NCI-H2196 treated with DMSO at 0.1 percent for 48 hours (cell line): ENCODE data around the gene GNAS-AS1.

ENCODE experiments used
- DNase-seq: peaks from one replicate; lab custom pipeline; 2025; ENCODE audit not compliant: unreplicated experiment; lab: John Stamatoyannopoulos, UW

Gene GNAS-AS1

DNA sequence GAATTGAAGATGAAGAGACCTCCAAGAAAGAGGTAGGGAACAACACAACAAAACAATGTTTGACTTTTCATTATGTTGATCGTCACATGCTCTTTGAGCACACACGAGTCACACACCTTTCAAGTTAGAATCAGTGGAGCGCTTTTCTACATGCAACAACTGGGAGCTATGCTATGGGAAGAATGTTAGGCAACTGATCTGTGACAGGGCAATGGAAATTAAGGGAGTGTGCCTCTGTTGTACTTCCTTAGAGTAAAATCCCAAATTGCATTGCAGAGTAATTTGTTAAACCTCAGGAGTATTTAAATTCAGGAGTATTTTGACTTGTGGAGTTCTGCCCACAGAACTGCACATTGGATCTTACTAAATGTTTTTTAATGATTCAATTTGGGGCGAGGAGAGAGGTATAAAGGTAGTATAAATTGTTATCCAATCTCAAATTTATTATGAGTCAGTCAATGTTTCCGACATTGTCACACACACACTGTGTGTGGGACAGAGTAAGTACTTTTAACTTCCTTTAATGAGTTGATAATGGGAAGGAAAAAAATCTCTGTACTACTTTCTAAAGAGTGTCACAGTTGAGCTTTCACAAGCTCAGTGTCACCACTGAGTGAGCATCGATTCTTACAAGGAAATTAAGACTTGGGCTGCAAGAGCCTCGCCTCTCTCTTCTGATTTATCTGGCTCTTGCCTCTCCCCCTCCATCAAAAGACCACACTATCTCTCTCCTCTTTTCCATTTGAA lies 12.5 kb upstream of the GNAS-AS1 start:
- DNase-seq: no peak

DNA sequence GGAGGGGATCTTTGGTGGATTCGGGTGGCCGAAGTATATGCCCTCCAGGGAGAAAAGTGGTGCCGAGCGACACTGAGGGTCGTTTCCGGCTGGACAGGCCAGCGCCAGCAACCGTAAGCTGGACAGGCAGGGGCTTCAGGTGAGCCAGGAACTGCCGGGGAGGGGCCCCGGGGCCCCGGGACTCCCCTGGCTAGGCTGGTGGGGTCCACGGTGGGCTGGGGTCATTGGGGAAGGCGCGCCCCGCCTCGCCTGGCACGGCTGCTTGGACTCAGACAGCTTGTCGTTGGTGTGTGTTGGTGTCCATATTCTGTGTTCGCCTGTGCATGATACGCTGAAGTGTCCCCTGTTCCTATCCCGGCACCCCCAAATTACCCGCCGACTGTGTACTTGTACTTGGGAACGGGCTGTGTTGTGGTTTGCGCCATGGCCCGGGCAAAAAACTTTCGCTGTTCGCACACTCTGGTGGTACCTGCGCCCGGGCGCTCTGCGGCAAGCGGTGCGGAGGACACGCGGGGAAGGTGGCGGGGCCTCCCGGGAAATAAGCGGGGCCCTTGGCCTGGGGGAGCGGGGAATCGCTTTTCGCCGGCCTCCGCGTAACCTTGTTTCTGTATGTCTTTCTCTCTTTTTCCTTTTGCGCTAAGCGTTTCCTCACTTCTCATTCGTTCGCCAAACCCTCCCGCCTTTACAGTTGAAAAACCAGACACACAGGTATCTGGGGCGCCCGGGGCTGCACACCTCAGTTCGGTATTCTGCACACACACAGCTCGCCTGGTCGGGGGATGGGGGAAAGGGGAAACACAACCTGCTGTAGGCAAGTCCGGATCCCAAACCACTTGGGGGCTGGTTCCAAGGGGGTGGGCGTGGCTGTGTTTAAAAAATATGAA lies 5.0 kb upstream of the GNAS-AS1 start:
- DNase-seq: no peak

DNA sequence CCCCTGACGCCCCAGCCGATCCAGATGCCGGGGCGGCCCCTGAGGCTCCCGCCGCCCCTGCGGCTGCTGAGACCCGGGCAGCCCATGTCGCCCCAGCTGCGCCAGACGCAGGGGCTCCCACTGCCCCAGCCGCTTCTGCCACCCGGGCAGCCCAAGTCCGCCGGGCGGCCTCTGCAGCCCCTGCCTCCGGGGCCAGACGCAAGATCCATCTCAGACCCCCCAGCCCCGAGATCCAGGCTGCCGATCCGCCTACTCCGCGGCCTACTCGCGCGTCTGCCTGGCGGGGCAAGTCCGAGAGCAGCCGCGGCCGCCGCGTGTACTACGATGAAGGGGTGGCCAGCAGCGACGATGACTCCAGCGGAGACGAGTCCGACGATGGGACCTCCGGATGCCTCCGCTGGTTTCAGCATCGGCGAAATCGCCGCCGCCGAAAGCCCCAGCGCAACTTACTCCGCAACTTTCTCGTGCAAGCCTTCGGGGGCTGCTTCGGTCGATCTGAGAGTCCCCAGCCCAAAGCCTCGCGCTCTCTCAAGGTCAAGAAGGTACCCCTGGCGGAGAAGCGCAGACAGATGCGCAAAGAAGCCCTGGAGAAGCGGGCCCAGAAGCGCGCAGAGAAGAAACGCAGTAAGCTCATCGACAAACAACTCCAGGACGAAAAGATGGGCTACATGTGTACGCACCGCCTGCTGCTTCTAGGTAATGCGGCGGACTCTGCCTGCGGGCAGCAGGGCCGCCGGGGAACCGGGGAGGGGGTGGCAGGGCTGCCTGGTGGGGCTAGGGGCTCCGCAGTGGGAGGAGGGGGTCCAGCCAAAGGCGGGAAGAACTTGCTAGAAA lies 4.2 kb upstream of the GNAS-AS1 start:
- no peak for DNase-seq

DNA sequence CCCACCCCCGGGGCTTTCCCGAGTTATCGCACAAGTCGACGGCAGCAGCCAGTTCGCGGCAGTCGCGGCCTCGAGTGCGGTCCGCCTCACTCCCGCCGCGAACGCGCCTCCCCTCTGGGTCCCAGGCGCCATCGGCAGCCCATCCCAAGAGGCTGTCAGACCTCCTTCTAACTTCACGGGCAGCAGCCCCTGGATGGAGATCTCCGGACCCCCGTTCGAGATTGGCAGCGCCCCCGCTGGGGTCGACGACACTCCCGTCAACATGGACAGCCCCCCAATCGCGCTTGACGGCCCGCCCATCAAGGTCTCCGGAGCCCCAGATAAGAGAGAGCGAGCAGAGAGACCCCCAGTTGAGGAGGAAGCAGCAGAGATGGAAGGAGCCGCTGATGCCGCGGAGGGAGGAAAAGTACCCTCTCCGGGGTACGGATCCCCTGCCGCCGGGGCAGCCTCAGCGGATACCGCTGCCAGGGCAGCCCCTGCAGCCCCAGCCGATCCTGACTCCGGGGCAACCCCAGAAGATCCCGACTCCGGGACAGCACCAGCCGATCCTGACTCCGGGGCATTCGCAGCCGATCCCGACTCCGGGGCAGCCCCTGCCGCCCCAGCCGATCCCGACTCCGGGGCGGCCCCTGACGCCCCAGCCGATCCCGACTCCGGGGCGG lies 3.4 kb upstream of the GNAS-AS1 start:
- DNase-seq: no peak

DNA sequence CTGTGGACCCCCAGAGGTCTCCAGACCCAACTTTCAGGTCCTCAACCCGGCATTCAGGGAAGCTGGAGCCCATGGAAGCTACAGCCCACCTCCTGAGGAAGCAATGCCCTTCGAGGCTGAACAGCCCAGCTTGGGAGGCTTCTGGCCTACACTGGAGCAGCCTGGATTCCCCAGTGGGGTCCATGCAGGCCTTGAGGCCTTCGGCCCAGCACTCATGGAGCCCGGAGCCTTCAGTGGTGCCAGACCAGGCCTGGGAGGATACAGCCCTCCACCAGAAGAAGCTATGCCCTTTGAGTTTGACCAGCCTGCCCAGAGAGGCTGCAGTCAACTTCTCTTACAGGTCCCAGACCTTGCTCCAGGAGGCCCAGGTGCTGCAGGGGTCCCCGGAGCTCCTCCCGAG lies 2.8 kb upstream of the GNAS-AS1 start:
- DNase-seq: no peak

DNA sequence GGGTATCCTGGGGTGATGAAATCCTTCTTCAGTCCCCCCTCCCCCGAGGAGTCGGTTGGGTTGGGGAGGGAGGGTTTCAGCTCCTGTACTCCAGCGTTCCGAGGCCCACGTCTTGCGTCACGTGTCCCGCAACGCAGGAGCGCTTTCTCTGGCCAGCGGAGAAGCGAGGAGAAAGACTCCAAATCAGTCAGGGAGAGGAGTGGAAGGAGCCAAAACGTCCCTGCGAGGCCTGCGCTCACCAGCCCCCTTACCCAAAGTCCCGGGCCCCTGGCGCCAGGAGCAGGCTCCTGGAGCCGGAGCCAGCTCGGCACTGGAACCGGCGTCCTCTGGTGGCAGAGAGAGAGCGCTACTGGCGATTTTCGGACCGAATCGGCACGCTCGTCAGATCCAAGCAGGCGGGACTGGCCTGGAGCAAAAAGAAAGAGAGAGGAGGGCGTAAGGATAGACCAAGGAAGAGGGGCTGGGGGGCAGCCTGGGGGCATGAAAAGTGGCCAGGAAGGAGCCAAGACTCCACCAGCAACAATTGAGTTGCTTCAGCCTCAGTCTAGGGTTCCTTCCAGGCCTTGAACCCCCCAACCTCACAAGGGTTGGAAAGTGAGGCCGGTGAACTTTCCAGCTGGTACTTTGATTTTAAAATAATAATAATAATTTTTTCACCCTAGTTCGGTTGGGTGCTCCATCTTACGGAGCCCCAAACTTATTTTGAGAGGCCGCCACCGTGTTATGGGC lies 2.0 kb upstream of the GNAS-AS1 start, which contains the start of gene GNAS:
TSS of gene GNAS (plus strand) at position 174 of the 729 bp plus-strand sequence.
- no peak for DNase-seq

DNA sequence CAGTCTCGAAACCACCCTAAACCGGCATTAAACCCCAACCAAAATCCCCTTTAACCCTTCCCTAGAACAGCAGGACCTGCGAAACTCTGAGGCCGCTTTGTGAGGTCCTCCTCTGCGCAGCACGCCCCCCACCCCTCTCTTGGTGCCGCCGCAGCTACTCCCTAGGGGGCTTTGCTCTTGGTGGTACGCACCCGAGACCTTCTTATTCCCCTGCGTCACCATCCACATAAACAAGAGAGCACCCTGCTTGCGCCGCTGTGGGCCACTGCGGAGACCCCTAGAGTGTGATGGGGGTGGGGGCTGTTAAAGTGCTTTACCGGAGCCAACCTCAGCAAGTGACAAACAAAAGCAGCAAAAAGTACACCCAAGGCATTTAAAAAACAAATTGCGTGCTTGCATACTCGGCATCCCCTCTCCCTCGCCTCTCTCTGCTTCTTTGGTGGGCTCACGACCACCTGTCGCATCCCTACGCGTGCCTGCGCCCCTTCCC lies 1.3 kb upstream of the GNAS-AS1 start:
- DNase-seq: no peak

DNA sequence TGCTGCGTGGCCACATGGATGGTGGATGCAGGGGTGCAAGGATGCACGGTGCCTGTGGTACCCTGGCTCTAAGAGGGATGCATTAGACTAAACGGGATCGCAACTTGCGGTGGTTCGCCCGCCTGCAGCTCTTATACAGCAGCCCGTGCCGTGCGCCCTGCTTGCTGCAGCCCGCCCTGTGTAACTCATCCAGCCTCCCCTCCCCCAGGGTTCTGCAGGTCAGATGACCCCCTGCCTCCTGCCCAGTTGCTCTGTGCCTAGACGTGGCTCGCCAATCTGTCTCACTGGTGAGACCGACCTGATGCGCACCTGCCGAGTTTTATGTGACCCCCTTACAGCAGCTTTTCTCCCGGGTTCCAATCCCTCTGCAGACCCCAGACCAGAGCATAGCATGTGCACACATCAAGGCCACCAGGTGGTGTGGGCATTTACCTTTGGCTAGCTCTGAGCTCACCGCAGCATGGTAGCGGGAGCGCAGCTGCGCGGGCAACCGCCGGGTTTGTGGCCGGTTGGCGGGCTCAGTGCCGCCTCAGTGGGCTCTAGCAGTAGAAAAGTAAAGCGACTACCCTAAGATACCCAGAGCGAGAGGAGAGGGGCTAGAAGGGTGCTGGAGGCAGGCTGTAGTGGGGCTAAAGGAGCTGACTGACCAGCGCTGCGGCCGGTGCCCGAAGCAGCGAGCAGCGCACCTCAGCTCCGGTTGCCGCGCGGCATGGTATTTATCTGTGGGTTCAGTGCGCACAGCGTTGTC lies 693 bp upstream of the GNAS-AS1 start:
- no peak for DNase-seq

DNA sequence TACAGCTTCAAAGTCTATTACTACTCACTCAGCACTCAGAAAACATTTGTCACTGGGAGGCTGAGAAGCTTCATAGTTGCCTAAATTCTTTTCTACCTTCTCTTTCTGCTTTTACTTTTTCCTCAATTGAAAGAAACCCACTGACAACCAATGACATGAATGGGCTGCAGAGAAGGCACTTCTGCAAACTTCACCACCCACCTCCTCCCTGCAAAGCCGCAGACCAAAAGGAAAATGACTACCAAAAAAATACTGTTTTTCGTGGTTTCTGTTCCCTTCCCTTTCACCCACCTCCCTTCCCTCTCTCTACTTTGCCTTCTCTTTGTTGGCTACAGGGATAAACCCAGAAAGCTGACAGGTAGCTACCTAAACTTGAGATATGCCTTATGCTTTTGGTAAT lies 3.2 kb downstream of the GNAS-AS1 start:
- no peak for DNase-seq

DNA sequence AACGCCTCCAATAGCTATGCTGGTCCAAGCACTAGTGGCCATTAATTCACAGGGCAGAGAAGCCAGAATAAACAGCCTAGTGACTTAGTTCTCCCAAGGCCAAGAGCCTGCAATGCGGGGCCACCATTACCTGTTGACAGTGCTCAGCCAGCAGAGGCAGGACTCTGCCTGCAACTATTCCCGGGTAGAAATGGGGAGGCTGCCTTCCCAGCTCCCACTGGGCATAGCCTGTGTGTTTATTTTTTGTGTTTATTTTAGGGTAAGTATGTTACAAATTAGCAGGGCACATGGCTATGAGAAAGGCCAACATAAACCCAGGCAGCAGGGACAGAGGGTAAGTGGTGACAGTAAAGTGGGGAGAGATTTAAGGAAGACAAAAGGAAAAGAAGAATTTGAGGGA lies 5.0 kb downstream of the GNAS-AS1 start:
- no peak for DNase-seq

DNA sequence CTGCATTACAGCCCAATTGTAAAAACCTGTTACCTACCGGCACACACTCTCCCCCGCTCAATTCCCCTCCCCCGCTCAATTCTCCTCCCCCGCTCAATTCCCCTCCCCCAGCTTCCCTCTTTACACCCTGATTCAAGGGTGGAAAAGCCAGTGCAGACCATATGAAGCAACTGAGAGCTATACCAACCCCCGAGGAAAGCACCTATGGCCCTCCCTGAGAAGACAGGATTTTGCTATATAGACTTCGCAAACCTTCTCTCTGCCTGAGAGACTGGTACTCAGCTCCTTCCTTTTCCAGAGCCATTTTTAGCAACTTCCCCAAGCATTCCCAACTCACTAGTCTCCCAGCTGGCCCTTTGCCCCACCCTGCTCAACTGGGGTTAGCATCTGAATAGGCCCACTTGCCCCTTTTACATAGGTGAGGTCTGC lies 7.6 kb downstream of the GNAS-AS1 start:
- DNase-seq: no peak

DNA sequence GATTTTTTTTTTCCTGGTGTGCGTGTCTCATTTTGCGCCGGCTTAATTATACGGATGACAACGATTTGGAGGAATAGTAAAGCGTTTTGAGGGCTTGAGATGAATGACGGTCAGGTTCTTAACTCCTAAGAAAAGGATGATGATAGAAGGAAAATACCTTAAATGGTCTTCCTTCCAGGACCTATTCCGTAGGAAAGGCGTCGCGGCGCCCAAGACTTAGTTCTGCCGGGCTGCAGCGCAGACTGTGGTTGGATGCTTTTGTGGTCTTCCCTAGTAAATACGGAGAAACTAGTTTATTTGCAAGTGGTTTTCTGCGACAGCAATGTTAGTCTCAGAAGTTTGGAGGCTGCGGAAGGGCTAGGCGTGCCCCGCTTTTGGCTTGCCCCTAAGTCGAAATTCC lies 8.4 kb downstream of the GNAS-AS1 start:
- no peak for DNase-seq

DNA sequence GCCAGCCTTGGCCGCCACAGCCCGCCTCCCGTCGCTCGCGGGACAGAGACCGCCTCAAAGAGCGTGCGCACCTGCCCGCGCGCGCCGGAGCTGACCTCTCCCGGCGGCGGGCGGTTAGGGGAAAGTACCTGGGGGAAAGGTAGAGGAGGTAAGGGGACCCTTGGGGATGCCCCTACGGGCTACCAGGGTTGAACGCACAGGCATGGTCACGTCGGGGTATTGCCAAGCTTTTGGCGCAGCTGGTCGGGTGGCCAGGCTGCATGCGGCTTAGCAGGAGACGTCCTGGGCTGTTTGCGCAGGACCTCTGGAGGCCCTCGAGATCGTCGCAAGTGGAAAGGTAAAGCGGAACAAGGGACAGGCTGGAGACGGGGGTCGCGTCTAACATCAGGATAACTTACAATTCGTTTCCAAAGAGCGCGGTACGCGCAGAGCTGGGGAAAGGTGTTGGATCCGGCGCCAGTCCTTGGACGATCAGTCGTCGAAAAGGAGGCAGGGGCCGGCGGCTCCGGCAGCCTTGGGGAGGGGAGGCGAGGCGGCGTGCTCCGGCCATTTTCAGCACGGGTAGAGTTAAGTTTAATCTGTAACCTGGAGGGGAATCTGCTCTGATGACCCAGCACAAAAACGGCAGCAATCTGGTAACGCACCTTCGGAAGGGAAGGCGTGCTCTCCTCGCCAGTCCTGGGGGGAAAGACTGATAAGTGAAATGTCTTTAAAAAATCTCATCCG lies 9.0 kb downstream of the GNAS-AS1 start:
- no peak for DNase-seq

DNA sequence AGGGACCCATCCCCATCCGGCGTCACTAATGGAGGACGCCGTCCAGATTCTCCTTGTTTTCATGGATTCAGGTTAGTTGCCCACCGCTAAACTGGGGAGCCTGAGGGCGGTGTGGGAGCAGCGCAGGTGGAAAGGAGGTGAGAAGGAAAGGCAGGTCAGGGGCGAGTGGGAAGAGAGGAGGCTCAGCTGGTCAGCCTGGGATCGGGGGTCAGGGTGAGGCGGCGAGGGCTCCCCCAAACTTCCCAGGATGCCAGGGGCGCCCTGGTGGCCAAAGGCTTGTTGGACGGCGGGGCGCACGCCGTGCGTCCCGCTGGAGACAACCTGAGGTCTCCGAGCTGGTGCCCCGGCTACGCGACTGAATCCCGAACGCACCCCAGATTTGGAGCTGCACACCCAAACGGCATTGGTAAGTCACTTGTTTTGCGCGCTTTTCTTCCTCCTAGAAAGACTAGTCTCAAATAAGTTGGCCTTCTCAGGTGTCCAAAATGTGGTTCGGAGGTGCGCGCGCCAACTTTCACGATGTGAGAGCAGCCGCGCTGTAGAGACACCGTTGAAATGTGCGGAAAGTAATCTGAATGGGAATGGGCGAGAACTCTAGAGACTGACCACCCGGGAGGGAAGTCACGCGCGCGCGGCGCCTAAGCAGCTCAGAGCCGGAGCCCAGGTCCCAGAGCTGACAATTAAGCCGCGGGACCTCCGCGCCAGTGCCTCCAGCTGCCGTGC lies 9.7 kb downstream of the GNAS-AS1 start:
- no peak for DNase-seq

DNA sequence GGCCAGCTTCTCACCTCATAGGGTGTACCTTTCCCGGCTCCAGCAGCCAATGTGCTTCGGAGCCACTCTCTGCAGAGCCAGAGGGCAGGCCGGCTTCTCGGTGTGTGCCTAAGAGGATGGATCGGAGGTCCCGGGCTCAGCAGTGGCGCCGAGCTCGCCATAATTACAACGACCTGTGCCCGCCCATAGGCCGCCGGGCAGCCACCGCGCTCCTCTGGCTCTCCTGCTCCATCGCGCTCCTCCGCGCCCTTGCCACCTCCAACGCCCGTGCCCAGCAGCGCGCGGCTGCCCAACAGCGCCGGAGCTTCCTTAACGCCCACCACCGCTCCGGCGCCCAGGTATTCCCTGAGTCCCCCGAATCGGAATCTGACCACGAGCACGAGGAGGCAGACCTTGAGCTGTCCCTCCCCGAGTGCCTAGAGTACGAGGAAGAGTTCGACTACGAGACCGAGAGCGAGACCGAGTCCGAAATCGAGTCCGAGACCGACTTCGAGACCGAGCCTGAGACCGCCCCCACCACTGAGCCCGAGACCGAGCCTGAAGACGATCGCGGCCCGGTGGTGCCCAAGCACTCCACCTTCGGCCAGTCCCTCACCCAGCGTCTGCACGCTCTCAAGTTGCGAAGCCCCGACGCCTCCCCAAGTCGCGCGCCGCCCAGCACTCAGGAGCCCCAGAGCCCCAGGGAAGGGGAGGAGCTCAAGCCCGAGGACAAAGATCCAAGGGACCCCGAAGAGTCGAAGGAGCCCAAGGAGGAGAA lies 10.5 kb downstream of the GNAS-AS1 start:
- DNase-seq: no peak

DNA sequence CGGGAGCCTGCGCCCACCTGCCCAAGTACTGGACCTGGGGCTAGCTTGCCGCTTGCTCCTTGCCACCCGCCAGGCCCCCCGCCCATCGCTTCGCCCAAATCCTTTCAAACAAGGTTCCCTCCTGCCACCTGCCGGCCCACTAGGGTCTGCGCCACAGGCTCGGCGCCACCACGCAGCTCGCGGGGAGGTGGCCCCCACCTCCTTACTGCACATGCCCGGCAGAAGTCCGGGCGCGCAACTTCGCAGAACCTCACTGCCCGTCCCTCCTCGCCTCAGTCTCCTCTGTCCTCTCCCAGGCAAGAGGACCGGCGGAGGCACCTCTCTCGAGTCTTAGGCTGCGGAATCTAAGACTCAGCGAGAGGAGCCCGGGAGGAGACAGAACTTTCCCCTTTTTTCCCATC lies 11.2 kb downstream of the GNAS-AS1 start:
- DNase-seq: no peak

DNA sequence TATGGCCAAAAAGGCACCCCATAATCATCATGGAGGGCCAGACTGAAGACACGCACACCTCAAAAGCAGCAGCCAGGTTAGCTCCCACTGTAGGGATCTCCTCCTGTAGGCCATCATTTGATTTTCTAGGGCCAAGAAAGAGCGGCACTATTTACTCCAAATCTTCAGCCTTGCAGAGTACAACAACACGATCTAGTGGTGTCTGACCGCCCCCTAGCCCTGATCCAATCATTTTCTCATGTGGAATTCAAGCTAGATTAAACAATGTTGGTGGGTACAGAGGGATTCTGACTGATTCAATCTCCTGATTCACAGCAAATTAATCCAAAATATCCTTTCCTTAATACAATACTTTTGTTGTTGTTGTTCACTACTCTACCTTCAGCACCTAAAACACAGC lies 12.5 kb downstream of the GNAS-AS1 start:
- DNase-seq: no peak
